ENCODE results near the gene SNAP91. TPM values are rescaled to one million over a fixed set of nuclear protein-coding genes. Genes with fewer than 3 reads are reported as not detected.

Gene SNAP91
- total and polyA plus RNA-seq, 10 donors = 0.17 to 2.9 (median 1.5) TPM

DNA sequence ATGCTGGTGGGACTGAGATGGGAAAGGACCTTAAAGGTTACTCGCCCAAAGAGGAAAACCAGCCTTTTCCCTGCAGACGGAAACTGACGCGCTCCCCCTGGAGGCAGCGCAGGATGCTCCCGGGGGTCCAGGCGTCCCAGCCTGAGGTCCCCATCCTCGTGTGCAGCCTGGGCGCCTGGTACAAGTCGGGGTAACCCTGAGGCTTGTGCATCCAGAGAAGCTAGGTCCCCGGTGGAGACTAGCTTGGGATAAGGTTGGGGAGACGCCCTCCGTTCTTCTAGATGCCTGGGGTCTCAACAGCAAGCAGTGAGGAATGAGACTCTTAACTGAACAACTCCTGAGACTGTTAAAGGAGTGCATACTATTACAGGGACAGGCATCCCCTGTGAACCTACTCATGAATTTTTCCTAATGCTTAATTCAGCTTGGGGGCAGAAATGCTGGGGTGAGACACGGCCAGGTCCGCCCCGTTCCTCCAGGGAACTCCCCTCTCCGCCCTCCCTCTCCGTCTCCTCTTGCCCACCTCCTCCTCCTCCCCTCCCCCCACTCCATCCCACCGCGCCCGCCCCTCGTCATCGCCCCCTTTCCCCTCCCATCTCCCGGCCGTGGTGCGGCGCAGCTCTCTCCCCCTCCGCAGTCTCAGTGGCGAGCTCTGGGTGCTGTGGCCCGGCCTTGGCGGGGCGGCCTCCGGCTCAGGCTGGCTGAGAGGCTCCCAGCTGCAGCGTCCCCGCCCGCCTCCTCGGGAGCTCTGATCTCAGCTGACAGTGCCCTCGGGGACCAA lies 196.8 kb downstream of the SNAP91 start, which contains the start of gene PRSS35:
Gene PRSS35 (plus strand): TSS at position 634 of the 781 bp plus-strand sequence. CDS start 10,908 bp downstream, outside the sequence.
- Histone ChIP-seq H3K27ac (no peak within 1 kb of the TSS), H3K4me1 (peaks cover 0 to 20% (median 12%) of the 10 kb centered on the region in 6 donors), H3K9me3 (no peaks in the 10 kb centered on the region), H3K4me3 (peak within 1 kb of the TSS in 6 of 8 donors; percentile 10 to 62 (median 26)), H3K36me3 (no peaks in the 10 kb centered on the region), H3K27me3 (replicated peaks in 1 of 7) (peaks cover 0 to 39% (median 9%) of the 10 kb centered on the region in 7 donors)
- intact Hi-C loops (cut with DNase I; ENCODE audit: low total_unique reads) = loop anchor here (10.0 kb wide), 2 partner anchors 97 to 447 kb away; partner anchors contain the start of genes DOP1A and UBE3D
- TF ChIP-seq CTCF (IDR thresholded peaks at IDR 0.05 in 8 of 11, conservative IDR thresholded peaks at IDR 0.05 in 3 of 11) (peak in 7 of 11 experiments; percentile 26 to 56 (median 44)), POLR2AphosphoS5 (IDR thresholded peaks at IDR 0.05) (no peak)
- DNase-seq = peak; percentile 83
- WGBS, 5 donors = 3 to 6% (median 4%) methylated on average over 35 to 38 of the region's 38 CpGs

GRCh38 chr6:83511266-83511665 lies 197.6 kb downstream of the SNAP91 start:
- intact Hi-C loops (cut with DNase I; ENCODE audit: low total_unique reads) = loop anchor here (10.0 kb wide), 2 partner anchors 96 to 446 kb away; partner anchors contain the start of genes DOP1A and UBE3D
- Histone ChIP-seq H3K4me3 (no peak overlapping the region), H3K9me3 (no peaks in the 10 kb centered on the region), H3K36me3 (no peaks in the 10 kb centered on the region), H3K27me3 (replicated peaks in 1 of 7) (peaks cover 0 to 39% (median 9%) of the 10 kb centered on the region in 7 donors), H3K4me1 (peaks cover 0 to 20% (median 12%) of the 10 kb centered on the region in 6 donors), H3K27ac (no peak overlapping the region)
- no peak for TF ChIP-seq CTCF (IDR thresholded peaks at IDR 0.05 in 8 of 11, conservative IDR thresholded peaks at IDR 0.05 in 3 of 11)
- TF ChIP-seq POLR2A (IDR thresholded peaks at IDR 0.05) = no peak
- no peak for TF ChIP-seq POLR2AphosphoS5 (IDR thresholded peaks at IDR 0.05)
- WGBS, 5 donors = 84 to 93% (median 91%) methylated on average over 8 of the region's 8 CpGs
- no peak for DNase-seq

- intact Hi-C loops (cut with DNase I; ENCODE audit: low total_unique reads) = loop anchor here (10.0 kb wide), 2 partner anchors 96 to 446 kb away; partner anchors contain the start of genes DOP1A and UBE3D
- Histone ChIP-seq H3K4me3 (no peak overlapping the region), H3K27me3 (replicated peaks in 1 of 7) (peaks cover 0 to 34% (median 9%) of the 10 kb centered on the region in 7 donors), H3K4me1 (peaks cover 0 to 20% (median 12%) of the 10 kb centered on the region in 6 donors), H3K36me3 (no peaks in the 10 kb centered on the region), H3K27ac (no peak overlapping the region), H3K9me3 (no peaks in the 10 kb centered on the region)
- TF ChIP-seq POLR2A (IDR thresholded peaks at IDR 0.05) = no peak
- no peak for TF ChIP-seq POLR2AphosphoS5 (IDR thresholded peaks at IDR 0.05)
- no peak for TF ChIP-seq CTCF (IDR thresholded peaks at IDR 0.05 in 8 of 11, conservative IDR thresholded peaks at IDR 0.05 in 3 of 11)
- no peak for DNase-seq
- WGBS, 5 donors = 73 to 88% (median 82%) methylated on average over 3 of the region's 3 CpGs
These were observed 198.1 kb downstream of the SNAP91 start for GRCh38 chr6:83510791-83511190.

- H3K36me3 ChIP-seq = no peaks in the 10 kb centered on the region
- 71 to 93% (median 89%) methylated on average over 1 of the region's 1 CpG for WGBS, 5 donors
- H3K4me3 ChIP-seq = no peak overlapping the region
- no peaks in the 10 kb centered on the region for H3K9me3 ChIP-seq
- DNase-seq = no peak
- H3K27me3 ChIP-seq (replicated peaks in 1 of 7) = peaks cover 0 to 30% (median 9%) of the 10 kb centered on the region in 7 donors
- intact Hi-C loops (cut with DNase I; ENCODE audit: low total_unique reads) = no loop called here
- no peak for TF ChIP-seq POLR2AphosphoS5 (IDR thresholded peaks at IDR 0.05)
- TF ChIP-seq POLR2A (IDR thresholded peaks at IDR 0.05) = no peak
- TF ChIP-seq CTCF (IDR thresholded peaks at IDR 0.05 in 8 of 11, conservative IDR thresholded peaks at IDR 0.05 in 3 of 11) = no peak
- peaks cover 0 to 20% (median 12%) of the 10 kb centered on the region in 6 donors for H3K4me1 ChIP-seq
- no peak overlapping the region for H3K27ac ChIP-seq
These were observed 199.5 kb downstream of the SNAP91 start for GRCh38 chr6:83509441-83509840.

Measured in spleen (tissue), 11 donors.